H9 (cell line): ENCODE measurements around the gene SPRR5. TPM values are rescaled to one million over a fixed set of nuclear protein-coding genes. Genes with fewer than 3 reads are reported as not detected.

Experiments used
- DNase-seq: peaks from one replicate; pipeline ENCODE4 v3.0.0-alpha.2; 2017
- H2AFZ ChIP-seq: one replicate; pipeline ENCODE4 v1.6.1; 2013; ENCODE audit warnings: mild to moderate bottlenecking, low read length, control low read depth, moderate library complexity
- H2AK5ac ChIP-seq: 2 replicates; pipeline ENCODE4 v1.6.1; 2013; ENCODE audit warnings: low read length, control low read depth, mixed read lengths; ENCODE audit not compliant: insufficient read length
- H2BK120ac ChIP-seq: one replicate; pipeline ENCODE4 v1.6.1; 2013; ENCODE audit warnings: low read depth, mild to moderate bottlenecking, low read length, control low read depth, inconsistent platforms; ENCODE audit not compliant: poor library complexity, severe bottlenecking
- H2BK12ac ChIP-seq: 2 replicates; pipeline ENCODE4 v1.6.1; 2013; ENCODE audit warnings: low read length, control low read depth, mixed read lengths, low read depth; ENCODE audit not compliant: insufficient read length
- H2BK15ac ChIP-seq: 2 replicates; pipeline ENCODE4 v1.6.1; 2013; ENCODE audit warnings: low read depth, low read length, control low read depth
- H2BK20ac ChIP-seq: one replicate; pipeline ENCODE4 v1.6.1; 2013; ENCODE audit warnings: low read depth, mild to moderate bottlenecking, low read length, control low read depth, inconsistent platforms; ENCODE audit not compliant: poor library complexity, severe bottlenecking
- H2BK5ac ChIP-seq: 2 replicates; pipeline ENCODE4 v1.6.1; 2013; ENCODE audit warnings: low read length, control low read depth, mixed read lengths; ENCODE audit not compliant: insufficient read length
- H3K14ac ChIP-seq: 2 replicates; pipeline ENCODE4 v1.6.1; 2013; ENCODE audit warnings: low read length, control low read depth; ENCODE audit not compliant: insufficient read depth
- H3K18ac ChIP-seq: 2 replicates; pipeline ENCODE4 v1.6.1; 2013; ENCODE audit warnings: low read depth, mild to moderate bottlenecking, mixed read lengths, low read length, control low read depth; ENCODE audit not compliant: insufficient read length
- H3K23ac ChIP-seq: 2 replicates; pipeline ENCODE4 v1.6.1; 2013; ENCODE audit warnings: low read length, control low read depth, mixed read lengths, low read depth; ENCODE audit not compliant: insufficient read length
- H3K23me2 ChIP-seq: 2 replicates; pipeline ENCODE4 v1.6.1; 2013; ENCODE audit warnings: low read depth, mild to moderate bottlenecking, mixed read lengths, low read length, control low read depth; ENCODE audit not compliant: insufficient read length, poor library complexity, severe bottlenecking
- H3K27ac ChIP-seq: 2 replicates; pipeline ENCODE4 v1.5.1; 2013; ENCODE audit warnings: low read length, control low read depth, mixed read lengths, low read depth; ENCODE audit not compliant: insufficient read length
- H3K27me3 ChIP-seq: 2 replicates; pipeline ENCODE4 v1.6.1; 2013; ENCODE audit warnings: low read length, control low read depth, inconsistent platforms; ENCODE audit not compliant: insufficient read depth
- H3K4ac ChIP-seq: 2 replicates; pipeline ENCODE4 v1.6.1; 2013; ENCODE audit warnings: low read depth, mild to moderate bottlenecking, control low read depth, inconsistent platforms, low read length, moderate library complexity
- H3K4me1 ChIP-seq: 2 replicates; pipeline ENCODE4 v1.6.1; 2013; ENCODE audit warnings: low read length, control low read depth, inconsistent platforms; ENCODE audit not compliant: insufficient read depth
- H3K4me2 ChIP-seq: 2 replicates; pipeline ENCODE4 v1.6.1; 2013; ENCODE audit warnings: low read length, control low read depth, mixed read lengths; ENCODE audit not compliant: insufficient read length, insufficient read depth
- H3K56ac ChIP-seq: 2 replicates; pipeline ENCODE4 v1.6.1; 2013; ENCODE audit warnings: low read depth, mild to moderate bottlenecking, mixed read lengths, low read length, control low read depth; ENCODE audit not compliant: insufficient read length
- H3K79me1 ChIP-seq: 2 replicates; pipeline ENCODE4 v1.6.1; 2013; ENCODE audit warnings: low read depth, mild to moderate bottlenecking, moderate library complexity, low read length, control low read depth, inconsistent platforms; ENCODE audit not compliant: insufficient read depth, poor library complexity, severe bottlenecking
- H3K79me2 ChIP-seq: 2 replicates; pipeline ENCODE4 v1.6.1; 2013; ENCODE audit warnings: low read length, control low read depth, inconsistent platforms; ENCODE audit not compliant: insufficient read depth
- H3K9ac ChIP-seq: 2 replicates; pipeline ENCODE4 v1.6.1; 2013; ENCODE audit warnings: low read length, control low read depth, mixed read lengths; ENCODE audit not compliant: insufficient read length; ENCODE audit errors: extremely low read depth
- H3K9me3 ChIP-seq: one replicate; pipeline ENCODE4 v1.6.1; 2013; ENCODE audit warnings: low read depth, low read length, inconsistent platforms; ENCODE audit not compliant: control insufficient read depth
- H3T11ph ChIP-seq: one replicate; pipeline ENCODE4 v1.6.1; 2013; ENCODE audit warnings: mild to moderate bottlenecking, low read length, control low read depth, inconsistent platforms
- H4K20me1 ChIP-seq: one replicate; pipeline ENCODE4 v1.6.1; 2013; ENCODE audit not compliant: control insufficient read depth, insufficient read length, insufficient read depth
- H4K5ac ChIP-seq: 2 replicates; pipeline ENCODE4 v1.6.1; 2013; ENCODE audit warnings: low read depth, mild to moderate bottlenecking, mixed read lengths, low read length, control low read depth; ENCODE audit not compliant: insufficient read length
- H4K8ac ChIP-seq: replicated peaks from 2 replicates; pipeline ENCODE4 v1.6.1; 2013; ENCODE audit warnings: low read length, control low read depth, mixed read lengths, low read depth; ENCODE audit not compliant: insufficient read length
- H4K91ac ChIP-seq: 2 replicates; pipeline ENCODE4 v1.6.1; 2013; ENCODE audit warnings: low read depth, mild to moderate bottlenecking, moderate library complexity, mixed read lengths, low read length, control low read depth; ENCODE audit not compliant: insufficient read length
- H3K27ac Mint-ChIP-seq, 3 experiments: 2 replicates in 2 of 3; 3 replicates in 1 of 3; pipeline ENCODE4 v1.8.0; 2020 to 2021; ENCODE audit warnings: mixed read lengths in 3 of 3, mild to moderate bottlenecking in 1 of 3, moderate library complexity in 1 of 3
- H3K27me3 Mint-ChIP-seq: 2 replicates; pipeline ENCODE4 v1.8.0; 2021; ENCODE audit warnings: low read depth, mild to moderate bottlenecking, moderate library complexity, mixed read lengths
- H3K36me3 Mint-ChIP-seq, 3 experiments: 2 replicates in 2 of 3; 3 replicates in 1 of 3; pipeline ENCODE4 v1.8.0; 2020 to 2021; ENCODE audit warnings: low read depth in 3 of 3, mixed read lengths in 3 of 3; ENCODE audit not compliant: insufficient read depth in 1 of 3
- H3K4me1 Mint-ChIP-seq, 2 experiments: 2 replicates each; pipeline ENCODE4 v1.8.0; 2020; ENCODE audit warnings: mixed read lengths in 2 of 2
- H3K4me3 Mint-ChIP-seq, 2 experiments: 2 replicates in 1 of 2; 3 replicates in 1 of 2; pipeline ENCODE4 v1.8.0; 2020 to 2021; ENCODE audit warnings: mild to moderate bottlenecking in 2 of 2, mixed read lengths in 2 of 2, moderate library complexity in 1 of 2
- H3K9me3 Mint-ChIP-seq, 2 experiments: 2 replicates in 1 of 2; 3 replicates in 1 of 2; pipeline ENCODE4 v1.8.0; 2020; ENCODE audit warnings: mild to moderate bottlenecking in 2 of 2, mixed read lengths in 2 of 2, moderate library complexity in 1 of 2
- CTCF ChIP-seq: fragments of 200-600 bp; sonication (generic); conservative IDR thresholded peaks from 3 replicates; pipeline ENCODE4 v1.8.0; 2021; ENCODE audit warnings: antibody characterized with exemption, mild to moderate bottlenecking
- WGBS: extraction: QIAGEN DNeasy Blood & Tissue Kit; methylation state at CpG from one replicate; pipeline ENCODE4 v1.1.7; 2013; ENCODE audit warnings: missing lambda C conversion rate, low lambda C conversion rate, mixed read lengths; ENCODE audit not compliant: insufficient read length; ENCODE audit errors: extremely low coverage; 5-methylcytosine and 5-hydroxymethylcytosine counted together
- total RNA-seq: library from RNA; stranded (reverse); gene quantifications from 2 replicates; pipeline ENCODE4 v1.2.1, GENCODE V29; 2021

The SPRR5 gene
- total RNA-seq, 1 experiment from 2014 or later = not detected

DNA sequence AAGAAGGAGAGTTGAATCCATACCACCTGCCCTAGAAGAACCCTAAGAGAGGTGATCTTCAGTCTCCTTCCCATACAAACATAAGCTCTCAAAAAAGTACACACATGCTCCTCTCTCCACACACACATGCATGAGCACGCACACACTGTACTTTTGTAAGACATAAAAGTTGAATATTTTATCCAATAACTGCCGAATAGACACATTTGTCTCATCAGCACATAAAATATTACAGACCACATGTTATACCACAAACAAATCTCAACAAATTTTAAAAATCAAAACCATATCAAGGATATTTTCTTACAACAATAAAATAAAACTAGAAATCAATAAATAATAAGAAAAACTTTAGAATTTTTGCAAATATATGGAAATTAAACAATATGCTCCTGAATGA, 39.6 kb downstream of the SPRR5 start:
- H3K4me1 ChIP-seq = no peaks in the 10 kb centered on the region
- no peak overlapping the region for H2BK5ac ChIP-seq
- Mint-ChIP-seq H3K9me3 (peaks cover 0 to 11% of the 10 kb centered on the region in 2 experiments; a peak in 3 of 5 replicates), H3K36me3 (no peaks in the 10 kb centered on the region), H3K27me3 (peaks cover 20% of the 10 kb centered on the region), H3K4me1 (no peaks in the 10 kb centered on the region), H3K4me3 (no peak overlapping the region), H3K27ac (no peak overlapping the region)
- no peak overlapping the region for H3K14ac ChIP-seq
- no peak overlapping the region for H4K5ac ChIP-seq
- no peak overlapping the region for H4K8ac ChIP-seq
- WGBS = no CpG with 5 or more reads among the region's 2 CpGs
- DNase-seq = no peak
- H2BK15ac ChIP-seq = no peak overlapping the region
- no peak overlapping the region for H3K18ac ChIP-seq
- no peak overlapping the region for H3K56ac ChIP-seq
- H2AFZ ChIP-seq = no peak overlapping the region
- no peak overlapping the region for H3K23ac ChIP-seq
- H2BK20ac ChIP-seq = no peak overlapping the region
- no peak overlapping the region for H2AK5ac ChIP-seq
- H3K4ac ChIP-seq = no peak overlapping the region
- no peak overlapping the region for H3K9ac ChIP-seq
- no peaks in the 10 kb centered on the region for H3K27me3 ChIP-seq
- no peak overlapping the region for H4K91ac ChIP-seq
- H3K27ac ChIP-seq = no peak overlapping the region
- H2BK12ac ChIP-seq = no peak overlapping the region
- H3K4me2 ChIP-seq = no peak overlapping the region
- no peaks in the 10 kb centered on the region for H3K79me2 ChIP-seq
- no peak for TF ChIP-seq CTCF
- H2BK120ac ChIP-seq = no peak overlapping the region
- no peaks in the 10 kb centered on the region for H3K9me3 ChIP-seq
- no peaks in the 10 kb centered on the region for H3K79me1 ChIP-seq
- no peaks in the 10 kb centered on the region for H4K20me1 ChIP-seq
- H3K23me2 ChIP-seq = no peaks in the 10 kb centered on the region
- no peak overlapping the region for H3T11ph ChIP-seq
